ENCODE results near the gene POC1A. TPM values are rescaled to one million over a fixed set of nuclear protein-coding genes. Genes with fewer than 3 reads are reported as not detected.

POC1A gene
- total RNA-seq, 1 experiment from 2014 or later = 32.2 TPM

DNA sequence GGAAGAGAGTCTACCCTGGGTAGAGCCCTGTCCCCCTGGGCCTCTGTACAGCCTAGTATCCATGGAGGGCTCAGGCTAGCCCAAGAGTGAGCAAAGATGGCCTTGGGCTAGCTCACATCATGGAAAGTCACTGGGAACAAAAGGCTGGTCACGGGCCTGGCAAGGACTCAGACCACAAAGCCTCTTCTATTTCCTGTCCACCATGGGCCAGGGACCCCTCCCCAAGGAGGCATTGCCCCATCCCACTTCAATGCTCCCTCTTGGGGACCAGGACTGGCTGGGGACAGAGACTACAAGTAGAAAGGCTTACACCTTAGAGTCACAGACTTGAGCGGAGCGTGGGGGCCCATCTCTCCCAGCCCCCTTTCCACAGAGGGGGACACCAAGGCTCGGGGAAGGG lies 114.8 kb downstream of the POC1A start:
- H3K4me3 Mint-ChIP-seq (ENCODE audit: unreplicated experiment) = no peak overlapping the region
- no TSS peak for BruUV-seq (replicated peaks)
- no peak for DNase-seq
- H3K27me3 Mint-ChIP-seq (ENCODE audit: insufficient read depth, unreplicated experiment) = no peaks in the 10 kb centered on the region
- H3K27ac Mint-ChIP-seq (ENCODE audit: unreplicated experiment) = no peak overlapping the region
- intact Hi-C loops (cut with micrococcal nuclease; ENCODE audit: unreplicated experiment) = no loop called here
- Histone ChIP-seq H3K27me3 (replicated peaks; ENCODE audit: control insufficient read depth, insufficient read depth, low read length) (no peaks in the 10 kb centered on the region), H3K36me3 (ENCODE audit: control insufficient read depth, insufficient read depth, low read length) (no peaks in the 10 kb centered on the region), H3K4me1 (peaks cover 3% of the 10 kb centered on the region; the same call in 1 of the 2 replicates), H3K9me3 (no peaks in the 10 kb centered on the region), H3K4me3 (ENCODE audit: low read depth, low read length) (no peak overlapping the region)
- TF ChIP-seq, protein P1, sequence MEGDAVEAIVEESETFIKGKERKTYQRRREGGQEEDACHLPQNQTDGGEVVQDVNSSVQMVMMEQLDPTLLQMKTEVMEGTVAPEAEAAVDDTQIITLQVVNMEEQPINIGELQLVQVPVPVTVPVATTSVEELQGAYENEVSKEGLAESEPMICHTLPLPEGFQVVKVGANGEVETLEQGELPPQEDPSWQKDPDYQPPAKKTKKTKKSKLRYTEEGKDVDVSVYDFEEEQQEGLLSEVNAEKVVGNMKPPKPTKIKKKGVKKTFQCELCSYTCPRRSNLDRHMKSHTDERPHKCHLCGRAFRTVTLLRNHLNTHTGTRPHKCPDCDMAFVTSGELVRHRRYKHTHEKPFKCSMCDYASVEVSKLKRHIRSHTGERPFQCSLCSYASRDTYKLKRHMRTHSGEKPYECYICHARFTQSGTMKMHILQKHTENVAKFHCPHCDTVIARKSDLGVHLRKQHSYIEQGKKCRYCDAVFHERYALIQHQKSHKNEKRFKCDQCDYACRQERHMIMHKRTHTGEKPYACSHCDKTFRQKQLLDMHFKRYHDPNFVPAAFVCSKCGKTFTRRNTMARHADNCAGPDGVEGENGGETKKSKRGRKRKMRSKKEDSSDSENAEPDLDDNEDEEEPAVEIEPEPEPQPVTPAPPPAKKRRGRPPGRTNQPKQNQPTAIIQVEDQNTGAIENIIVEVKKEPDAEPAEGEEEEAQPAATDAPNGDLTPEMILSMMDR (IDR thresholded peaks at IDR 0.05; ENCODE audit: insufficient read depth in 1 of 2, low read depth in 1 of 2, low read length in 1 of 2, severe bottlenecking in 1 of 2, unreplicated experiment in 1 of 2) = no peak
- CTCF ChIA-PET = interaction anchor here (1.0 kb wide), 1 partner anchor 35 kb away, joined by 4 read pairs; no protein-coding TSS in a partner anchor
- no peaks in the 10 kb centered on the region for H3K9me3 Mint-ChIP-seq (ENCODE audit: unreplicated experiment)
- H3K4me1 Mint-ChIP-seq (ENCODE audit: low read depth, unreplicated experiment) = no peaks in the 10 kb centered on the region
- no peaks in the 10 kb centered on the region for H3K36me3 Mint-ChIP-seq (ENCODE audit: insufficient read depth, unreplicated experiment)
- POLR2A ChIA-PET = no interaction called here

DNA sequence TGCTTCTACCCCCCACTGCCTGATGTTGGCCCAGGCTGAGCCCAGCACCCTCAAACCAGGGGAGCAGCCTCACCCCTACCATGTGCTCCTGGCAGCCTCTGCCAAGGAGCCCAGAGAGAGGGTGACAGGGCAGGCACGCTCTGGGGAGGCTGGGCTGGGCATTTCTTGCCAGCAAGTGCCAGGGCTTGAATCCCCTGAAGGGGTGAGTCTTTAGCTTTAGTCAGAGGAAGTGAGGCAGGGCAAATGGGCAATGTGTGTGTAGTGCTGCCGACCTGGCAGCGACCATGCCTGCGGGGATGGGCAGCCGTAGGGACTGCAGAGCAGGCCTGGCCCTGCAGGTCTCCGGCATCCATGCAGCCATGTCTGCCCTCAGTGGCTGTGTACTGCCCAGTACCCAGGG lies 116.0 kb downstream of the POC1A start:
- H3K27ac Mint-ChIP-seq (ENCODE audit: unreplicated experiment) = no peak overlapping the region
- intact Hi-C loops (cut with micrococcal nuclease; ENCODE audit: unreplicated experiment) = no loop called here
- no peaks in the 10 kb centered on the region for H3K36me3 Mint-ChIP-seq (ENCODE audit: insufficient read depth, unreplicated experiment)
- H3K4me1 Mint-ChIP-seq (ENCODE audit: low read depth, unreplicated experiment) = no peaks in the 10 kb centered on the region
- TF ChIP-seq, protein P1 (IDR thresholded peaks at IDR 0.05; ENCODE audit: insufficient read depth in 1 of 2, low read depth in 1 of 2, low read length in 1 of 2, severe bottlenecking in 1 of 2, unreplicated experiment in 1 of 2) = no peak
- H3K27me3 ChIP-seq (replicated peaks; ENCODE audit: control insufficient read depth, insufficient read depth, low read length) = no peaks in the 10 kb centered on the region
- no peak overlapping the region for H3K4me3 ChIP-seq (ENCODE audit: low read depth, low read length)
- BruUV-seq (replicated peaks) = no TSS peak
- no peaks in the 10 kb centered on the region for H3K36me3 ChIP-seq (ENCODE audit: control insufficient read depth, insufficient read depth, low read length)
- no peak for DNase-seq
- H3K4me1 ChIP-seq = peaks cover 13% of the 10 kb centered on the region; the same call in 1 of the 2 replicates
- no peak overlapping the region for H3K4me3 Mint-ChIP-seq (ENCODE audit: unreplicated experiment)
- POLR2A ChIA-PET = no interaction called here
- no peaks in the 10 kb centered on the region for H3K9me3 Mint-ChIP-seq (ENCODE audit: unreplicated experiment)
- CTCF ChIA-PET = interaction anchor here (1.0 kb wide), 1 partner anchor 34 kb away, joined by 4 read pairs; no protein-coding TSS in a partner anchor
- no peaks in the 10 kb centered on the region for H3K27me3 Mint-ChIP-seq (ENCODE audit: insufficient read depth, unreplicated experiment)
- H3K9me3 ChIP-seq = no peaks in the 10 kb centered on the region

DNA sequence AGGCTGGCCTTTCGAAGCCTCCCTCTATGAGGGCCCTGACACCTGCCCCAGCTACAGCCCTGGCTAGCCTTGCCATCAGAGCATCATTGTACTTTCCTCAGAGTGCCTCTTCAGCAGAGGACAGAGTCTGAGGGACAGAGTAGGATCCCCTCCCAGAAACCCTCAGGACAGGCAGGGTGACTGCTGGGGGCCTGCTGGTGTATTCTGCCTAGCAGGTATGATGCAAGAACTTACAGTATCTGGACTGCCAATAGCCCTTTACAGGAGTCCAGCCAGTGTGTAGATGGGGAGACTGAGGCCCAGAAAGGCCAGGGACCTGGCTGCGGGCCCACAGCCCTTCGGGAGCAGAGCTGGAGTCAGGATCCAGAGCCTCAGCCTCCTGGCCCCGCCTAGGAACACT lies 116.9 kb downstream of the POC1A start:
- DNase-seq = no peak
- no peaks in the 10 kb centered on the region for H3K27me3 Mint-ChIP-seq (ENCODE audit: insufficient read depth, unreplicated experiment)

More for the DNA sequence above, 116.9 kb downstream of the POC1A start:
- TF ChIP-seq, protein P1 (IDR thresholded peaks at IDR 0.05; ENCODE audit: insufficient read depth in 1 of 2, low read depth in 1 of 2, low read length in 1 of 2, severe bottlenecking in 1 of 2, unreplicated experiment in 1 of 2) = no peak
- Mint-ChIP-seq H3K9me3 (ENCODE audit: unreplicated experiment) (no peaks in the 10 kb centered on the region), H3K4me1 (ENCODE audit: low read depth, unreplicated experiment) (no peaks in the 10 kb centered on the region), H3K27ac (ENCODE audit: unreplicated experiment) (no peak overlapping the region), H3K4me3 (ENCODE audit: unreplicated experiment) (no peak overlapping the region), H3K36me3 (ENCODE audit: insufficient read depth, unreplicated experiment) (no peaks in the 10 kb centered on the region)
- BruUV-seq (replicated peaks) = no TSS peak
- CTCF ChIA-PET = interaction anchor here (1.2 kb wide), 1 partner anchor 86 kb away, joined by 3 read pairs; no protein-coding TSS in a partner anchor
- POLR2A ChIA-PET = no interaction called here
- H3K4me1 ChIP-seq = peaks cover 13% of the 10 kb centered on the region; the same call in 1 of the 2 replicates
- intact Hi-C loops (cut with micrococcal nuclease; ENCODE audit: unreplicated experiment) = no loop called here
- no peaks in the 10 kb centered on the region for H3K36me3 ChIP-seq (ENCODE audit: control insufficient read depth, insufficient read depth, low read length)
- H3K9me3 ChIP-seq = no peaks in the 10 kb centered on the region
- H3K27me3 ChIP-seq (replicated peaks; ENCODE audit: control insufficient read depth, insufficient read depth, low read length) = no peaks in the 10 kb centered on the region
- no peak overlapping the region for H3K4me3 ChIP-seq (ENCODE audit: low read depth, low read length)

Data from Caco-2 (cell line).